Left renal cortex interstitium (tissue), 4 donors: ENCODE measurements around the gene IL15. TPM values are rescaled to one million over a fixed set of nuclear protein-coding genes. Genes with fewer than 3 reads are reported as not detected.
"Not testable (repeated sequence)": the region's sequence is repeated elsewhere in the genome, so short reads cannot be mapped to it uniquely, and the experiment has no call there.

Source experiments
- DNase-seq, 4 donors: peaks; one replicate each; pipeline ENCODE4 v3.0.0-alpha.2; 2013; ENCODE audit warnings: low read depth in 4 of 4, low spot score in 2 of 4, missing footprints in 1 of 4
- polyA plus RNA-seq, 4 donors: library from polyadenylated mRNA; unstranded; fragments of 120-200 nt; gene quantifications; one replicate each; pipeline ENCODE4 v1.2.1, GENCODE V29; 2013; ENCODE audit not compliant: insufficient read length in 4 of 4

IL15 gene
- polyA plus RNA-seq, 4 donors = 1.4 to 2.5 (median 1.9) TPM

DNA sequence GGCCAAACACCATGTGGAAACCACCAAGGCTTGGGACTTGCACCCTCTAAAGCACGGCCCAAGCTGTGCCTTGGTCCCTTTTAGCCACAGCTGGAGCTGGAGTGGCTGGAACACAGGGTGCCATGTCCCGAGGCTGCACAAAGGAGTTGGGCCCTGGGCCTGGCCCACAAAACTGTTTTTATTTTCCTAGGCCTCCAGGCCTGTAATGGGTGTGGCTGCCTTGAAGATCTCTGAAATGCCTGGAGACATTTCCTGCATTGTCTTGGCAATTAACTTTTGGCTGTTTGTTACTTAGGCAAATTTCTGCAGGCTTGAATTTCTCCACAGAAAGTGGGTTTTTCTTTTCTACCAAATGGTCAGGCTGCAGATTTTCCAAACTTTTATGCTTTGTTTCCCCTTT, 55.7 kb downstream of the IL15 start:
- DNase-seq = no peak

GRCh38 chr4:141697116-141697515, 60.7 kb downstream of the IL15 start:
- no peak for DNase-seq

- no peak for DNase-seq
Observed at GRCh38 chr4:141702472-141703182, 66.2 kb downstream of the IL15 start.

DNA sequence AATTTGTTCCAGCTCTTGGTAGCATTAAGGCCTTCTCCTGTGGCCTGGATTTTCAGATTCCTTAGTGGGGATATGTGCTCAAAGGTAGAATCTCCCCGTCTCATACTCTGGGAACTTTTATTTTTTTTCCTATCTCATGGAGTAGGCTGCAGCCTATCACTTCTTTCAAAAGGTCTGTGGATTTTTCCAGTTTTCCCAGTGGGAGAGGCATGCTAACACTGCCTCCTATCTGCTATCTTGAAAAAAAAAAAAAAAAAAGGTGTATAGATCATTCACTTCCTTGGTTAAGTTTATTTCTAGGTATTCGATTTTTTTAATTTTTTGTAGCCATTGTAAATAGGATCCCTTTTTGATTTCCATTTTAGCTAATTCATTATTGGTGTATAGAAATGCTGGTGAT, 67.1 kb downstream of the IL15 start:
- no peak for DNase-seq

- no peak for DNase-seq
Observed at GRCh38 chr4:141705048-141705746, 68.8 kb downstream of the IL15 start.

DNA sequence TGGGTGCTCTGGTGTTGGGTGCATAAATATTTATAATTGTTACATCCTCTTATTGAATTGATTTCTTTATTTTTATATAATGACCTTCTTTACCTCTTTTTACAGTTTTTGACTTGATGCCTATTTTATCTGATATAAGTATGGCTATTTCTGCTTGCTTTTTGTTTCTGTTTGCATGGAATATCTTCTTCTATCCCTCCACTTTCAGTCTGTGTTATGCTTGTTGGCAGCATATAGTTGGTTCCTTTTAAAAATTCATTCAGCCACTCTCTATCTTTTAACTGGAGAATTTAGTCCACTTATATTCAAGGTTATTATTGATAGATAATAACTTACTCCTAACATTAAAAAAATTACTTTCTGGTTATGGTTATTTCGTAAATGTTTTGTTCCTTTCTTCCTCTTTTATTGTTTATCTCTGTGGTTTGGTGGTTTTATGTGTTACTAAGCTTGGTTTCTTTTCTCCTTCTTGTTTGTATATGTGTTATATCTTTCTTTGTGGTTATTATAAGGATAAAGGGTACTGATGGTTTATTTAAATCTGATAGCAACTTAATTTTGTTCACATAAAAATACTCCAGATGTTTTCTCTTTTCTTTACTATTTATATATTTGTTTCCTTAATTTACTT, 69.5 kb downstream of the IL15 start:
- DNase-seq = no peak

DNA sequence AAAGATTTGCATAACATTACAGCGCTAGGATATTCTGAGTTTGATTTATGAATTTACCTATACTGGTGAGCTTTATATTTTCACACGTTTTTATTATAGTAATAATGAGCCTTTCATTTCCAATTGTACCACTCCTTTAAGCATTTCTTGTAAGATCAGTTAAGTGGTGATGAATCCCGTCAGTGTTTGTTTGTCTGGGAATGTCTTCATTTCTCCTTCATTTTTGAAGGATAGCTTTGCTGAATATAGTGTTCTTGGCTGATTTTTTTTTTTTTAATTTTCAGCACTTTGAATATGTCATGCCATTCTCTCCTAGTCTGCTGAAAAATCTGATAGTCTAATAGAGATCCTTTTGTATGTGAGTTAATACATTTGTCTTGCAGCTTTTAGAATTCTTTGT, 70.1 kb downstream of the IL15 start:
- no peak for DNase-seq

GRCh38 chr4:141711211-141711610, 74.8 kb downstream of the IL15 start:
- no peak for DNase-seq

DNA sequence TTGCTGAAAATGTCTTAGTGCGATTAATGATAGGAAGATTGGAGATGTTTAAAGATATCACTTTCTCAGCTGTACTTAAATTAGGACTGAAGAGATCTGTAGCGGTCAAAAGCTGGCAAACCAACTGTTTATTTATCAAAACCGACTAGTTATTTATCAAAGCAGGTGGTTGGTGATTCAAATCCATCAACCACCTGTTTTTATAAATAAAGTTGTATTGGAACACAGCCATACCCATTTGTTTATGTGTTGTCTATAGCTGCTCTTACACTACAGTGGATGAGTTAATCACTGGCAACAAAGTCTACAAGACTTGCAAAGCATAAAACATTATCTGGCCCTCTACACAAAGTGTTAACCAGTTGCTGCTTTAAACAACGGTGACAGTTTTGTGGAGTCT, 76.8 kb downstream of the IL15 start:
- no peak for DNase-seq

DNA sequence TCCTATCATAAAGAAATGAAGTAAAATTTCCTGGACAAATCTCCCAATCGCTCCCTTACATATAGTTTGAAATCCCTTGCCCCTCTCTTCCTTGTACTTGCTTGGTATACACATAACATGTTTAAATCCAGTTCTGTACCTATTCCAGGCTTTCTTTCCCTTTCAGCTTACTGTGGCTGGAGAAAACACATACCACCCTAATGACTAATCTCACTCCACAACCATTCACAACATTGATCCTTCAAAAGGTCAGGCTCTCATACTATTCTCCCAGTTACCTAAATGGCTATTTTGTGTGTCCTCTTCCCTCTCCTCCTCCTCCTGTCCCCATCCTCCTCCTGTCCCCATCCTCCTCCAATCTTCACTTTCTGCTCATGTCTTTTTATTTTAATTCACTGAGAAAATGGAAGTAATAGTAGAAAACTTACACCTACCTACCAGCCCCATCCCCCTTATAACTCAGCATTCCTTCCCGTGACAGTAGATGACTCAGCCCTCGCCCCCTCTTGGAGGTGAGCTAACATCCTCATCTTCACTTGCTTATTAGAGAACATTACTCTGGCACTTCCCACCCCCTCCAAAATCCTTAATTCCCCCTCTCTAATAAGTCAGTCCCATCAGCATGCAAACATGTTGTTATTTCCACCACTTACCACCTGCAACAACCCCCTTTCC, 77.5 kb downstream of the IL15 start:
- no peak for DNase-seq

- no peak for DNase-seq
Observed at GRCh38 chr4:141719585-141719984, 83.2 kb downstream of the IL15 start.

GRCh38 chr4:141721174-141721573, 84.8 kb downstream of the IL15 start:
- no peak for DNase-seq

GRCh38 chr4:141724646-141725045, 88.3 kb downstream of the IL15 start:
- DNase-seq = no peak

DNA sequence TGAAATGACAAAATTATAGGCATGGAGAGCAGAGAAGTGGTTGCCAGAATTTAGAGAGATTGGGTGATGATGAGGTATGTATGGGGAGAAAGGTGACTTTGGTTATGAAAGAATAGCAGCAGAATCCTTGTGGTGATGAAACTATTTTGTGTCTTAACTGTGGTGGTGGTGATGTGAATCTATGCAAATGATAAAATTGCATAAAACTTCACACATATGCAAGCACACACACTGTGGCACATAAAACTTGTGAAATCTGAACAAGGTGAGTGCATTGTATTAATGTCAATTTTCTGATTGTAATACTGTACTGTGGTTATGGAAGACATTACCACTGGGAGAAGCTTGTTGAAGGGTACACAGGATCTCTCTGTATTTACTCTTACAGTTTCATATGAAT, 91.0 kb downstream of the IL15 start:
- no peak for DNase-seq

DNA sequence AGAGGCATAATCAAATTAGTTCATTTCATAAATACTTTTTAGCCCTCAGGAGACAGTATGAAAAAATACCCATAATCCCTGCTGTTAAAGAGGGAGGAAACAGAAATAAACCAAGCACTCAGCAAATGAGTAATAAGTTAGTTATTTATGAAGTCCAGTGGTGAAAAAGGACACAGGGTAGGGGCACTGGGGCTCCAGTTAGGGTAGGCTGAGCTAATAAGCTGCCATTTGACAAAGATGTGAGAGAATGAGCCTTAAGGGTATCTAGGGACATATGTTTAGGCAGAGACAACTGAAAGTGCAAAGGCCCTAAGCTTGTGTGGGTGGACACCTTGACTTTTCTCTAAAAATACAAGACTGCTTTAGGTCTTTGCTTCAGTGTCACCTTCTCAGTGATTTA, 94.4 kb downstream of the IL15 start:
- DNase-seq = no peak

DNA sequence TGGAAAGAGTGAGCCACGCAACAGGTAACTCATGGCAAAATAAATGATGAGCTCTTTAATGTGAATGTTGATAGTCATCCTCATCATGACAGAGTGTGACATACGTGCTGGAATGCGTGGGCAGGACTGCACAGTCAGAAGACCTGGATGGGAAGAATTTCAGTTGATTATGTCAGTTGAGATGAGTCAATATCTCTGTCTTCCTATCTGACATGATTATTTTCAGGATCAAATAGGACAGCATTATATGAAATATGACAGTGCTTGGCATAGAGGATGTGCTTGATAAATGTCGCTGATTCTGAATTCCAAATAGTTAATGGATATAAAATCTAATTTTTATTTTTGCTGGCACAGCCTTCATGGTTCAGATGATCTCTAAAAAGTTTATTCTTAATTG, 95.1 kb downstream of the IL15 start:
- no peak for DNase-seq

- no peak for DNase-seq
Observed at GRCh38 chr4:141739636-141740035, 103.3 kb downstream of the IL15 start.

GRCh38 chr4:141746026-141746425, 109.6 kb downstream of the IL15 start:
- DNase-seq = no peak

DNA sequence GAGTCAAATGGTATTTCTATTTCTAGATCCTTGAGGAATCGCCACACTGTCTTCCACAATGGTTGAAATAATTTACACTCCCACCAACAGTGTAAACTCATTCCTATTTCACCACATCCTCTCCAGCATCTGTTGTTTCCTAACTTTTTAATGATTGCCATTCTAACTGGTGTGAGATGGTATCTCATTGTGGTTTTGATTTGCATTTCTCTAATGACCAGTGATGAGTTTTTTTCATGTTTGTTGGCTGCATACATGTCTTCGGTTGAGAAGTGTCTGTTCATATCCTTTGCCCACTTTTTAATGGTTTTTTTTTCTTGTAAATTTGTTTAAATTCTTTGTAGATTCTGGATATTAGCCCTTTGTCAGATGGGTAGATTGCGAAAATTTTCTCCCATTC, 115.4 kb downstream of the IL15 start:
- not testable (repeated sequence) for DNase-seq

DNA sequence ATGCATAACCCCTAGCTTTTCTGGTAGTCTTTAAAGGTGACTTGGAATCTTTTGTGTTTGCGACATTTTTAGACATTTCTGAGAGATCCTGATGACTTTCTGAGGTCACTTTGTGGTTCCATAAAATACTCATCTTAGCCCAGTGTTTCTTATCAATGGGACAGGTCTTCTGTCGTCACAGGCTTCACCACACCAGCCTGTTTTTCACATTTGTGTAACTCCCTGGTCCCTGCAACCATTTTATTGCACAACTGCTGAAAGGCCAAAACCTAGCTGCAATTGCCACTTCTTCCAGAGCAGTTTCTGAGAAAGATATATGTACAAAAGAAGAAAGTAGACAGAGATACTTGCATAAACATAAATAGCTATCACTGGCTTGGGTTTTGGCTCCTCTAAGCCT, 120.9 kb downstream of the IL15 start:
- no peak for DNase-seq

DNA sequence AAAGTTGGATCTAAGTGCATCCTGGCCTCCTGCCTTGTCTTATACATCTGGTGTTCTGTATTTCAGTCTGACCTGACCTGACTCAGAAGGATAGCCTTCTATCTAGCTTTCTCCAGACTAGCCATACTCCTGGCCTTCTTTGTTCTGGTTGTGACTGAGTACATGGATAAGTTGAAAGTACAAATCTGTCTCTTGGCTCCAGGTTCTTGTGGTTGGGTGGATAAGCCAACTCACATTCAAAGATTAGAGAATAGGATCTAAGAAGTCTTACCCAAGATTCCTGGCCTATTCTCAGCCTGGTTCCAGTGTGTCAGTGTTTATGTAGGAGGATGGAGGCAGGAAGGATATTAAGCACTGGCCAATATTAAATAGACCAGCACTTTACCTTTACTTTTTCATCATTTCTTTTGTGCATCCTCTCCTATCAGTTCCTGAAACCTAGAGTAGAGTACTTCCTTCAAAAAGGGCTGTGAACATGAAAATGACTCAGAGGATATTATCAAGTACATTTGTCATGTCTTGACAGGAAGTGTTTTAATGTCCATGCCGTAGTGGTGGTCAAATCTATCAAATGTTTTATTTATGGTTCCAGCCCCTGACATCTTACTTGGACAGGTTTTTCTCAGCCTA, 123.5 kb downstream of the IL15 start:
- no peak for DNase-seq
